Neural progenitor cell (in vitro differentiated cells): ENCODE measurements around the gene ZNF32.

ENCODE experiments used
- EZH2 ChIP-seq: fragments of 200-600 bp; sonication (generic); IDR thresholded peaks from 2 replicates; pipeline ENCODE4 v1.6.1; 2017; ENCODE audit warnings: antibody characterized with exemption, mild to moderate bottlenecking, moderate library complexity
- TF ChIP-seq, protein P1 (sequence below): fragments of 200-600 bp; sonication (generic); IDR thresholded peaks from 2 replicates; pipeline ENCODE4 v1.5.1; 2017; ENCODE audit warnings: antibody characterized with exemption, mild to moderate bottlenecking

DNA sequence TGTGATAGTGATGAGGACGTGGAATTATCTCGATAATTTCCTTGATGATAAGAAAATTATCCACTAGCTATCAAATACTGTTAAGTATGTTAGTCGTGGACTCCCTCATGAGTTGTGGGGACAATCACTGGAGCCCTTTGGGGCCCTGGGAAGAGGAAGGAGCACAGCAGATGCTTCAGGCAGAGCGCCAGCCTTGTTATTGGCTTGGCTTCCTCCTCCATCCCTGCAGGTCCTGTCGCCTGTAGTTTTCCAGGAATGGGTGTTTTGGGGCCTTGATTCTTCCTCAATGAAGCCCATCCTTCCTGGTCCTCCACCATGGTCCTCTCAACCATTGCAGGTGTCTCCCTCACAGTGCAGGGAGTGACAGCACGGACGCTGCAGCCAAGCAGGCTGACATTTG is 32.5 kb upstream of the ZNF32 start:
- TF ChIP-seq, protein P1, sequence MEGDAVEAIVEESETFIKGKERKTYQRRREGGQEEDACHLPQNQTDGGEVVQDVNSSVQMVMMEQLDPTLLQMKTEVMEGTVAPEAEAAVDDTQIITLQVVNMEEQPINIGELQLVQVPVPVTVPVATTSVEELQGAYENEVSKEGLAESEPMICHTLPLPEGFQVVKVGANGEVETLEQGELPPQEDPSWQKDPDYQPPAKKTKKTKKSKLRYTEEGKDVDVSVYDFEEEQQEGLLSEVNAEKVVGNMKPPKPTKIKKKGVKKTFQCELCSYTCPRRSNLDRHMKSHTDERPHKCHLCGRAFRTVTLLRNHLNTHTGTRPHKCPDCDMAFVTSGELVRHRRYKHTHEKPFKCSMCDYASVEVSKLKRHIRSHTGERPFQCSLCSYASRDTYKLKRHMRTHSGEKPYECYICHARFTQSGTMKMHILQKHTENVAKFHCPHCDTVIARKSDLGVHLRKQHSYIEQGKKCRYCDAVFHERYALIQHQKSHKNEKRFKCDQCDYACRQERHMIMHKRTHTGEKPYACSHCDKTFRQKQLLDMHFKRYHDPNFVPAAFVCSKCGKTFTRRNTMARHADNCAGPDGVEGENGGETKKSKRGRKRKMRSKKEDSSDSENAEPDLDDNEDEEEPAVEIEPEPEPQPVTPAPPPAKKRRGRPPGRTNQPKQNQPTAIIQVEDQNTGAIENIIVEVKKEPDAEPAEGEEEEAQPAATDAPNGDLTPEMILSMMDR: no peak
- no peak for TF ChIP-seq EZH2
